WI38 (cell line): ENCODE data around the gene STIM2.

ENCODE experiments used
- H3K4me3 ChIP-seq: 2 replicates; pipeline ENCODE4 v1.5.1; 2011; ENCODE audit warnings: low read depth, mild to moderate bottlenecking, control low read depth, low read length
- TF ChIP-seq, protein P1 (sequence below): IDR thresholded peaks from 2 replicates; pipeline ENCODE4 v1.5.1; 2012; ENCODE audit warnings: low read depth, mild to moderate bottlenecking, control low read depth, low read length

STIM2 gene

GRCh38 chr4:27059446-27059845 is 198.8 kb downstream of the STIM2 start:
- TF ChIP-seq, protein P1, sequence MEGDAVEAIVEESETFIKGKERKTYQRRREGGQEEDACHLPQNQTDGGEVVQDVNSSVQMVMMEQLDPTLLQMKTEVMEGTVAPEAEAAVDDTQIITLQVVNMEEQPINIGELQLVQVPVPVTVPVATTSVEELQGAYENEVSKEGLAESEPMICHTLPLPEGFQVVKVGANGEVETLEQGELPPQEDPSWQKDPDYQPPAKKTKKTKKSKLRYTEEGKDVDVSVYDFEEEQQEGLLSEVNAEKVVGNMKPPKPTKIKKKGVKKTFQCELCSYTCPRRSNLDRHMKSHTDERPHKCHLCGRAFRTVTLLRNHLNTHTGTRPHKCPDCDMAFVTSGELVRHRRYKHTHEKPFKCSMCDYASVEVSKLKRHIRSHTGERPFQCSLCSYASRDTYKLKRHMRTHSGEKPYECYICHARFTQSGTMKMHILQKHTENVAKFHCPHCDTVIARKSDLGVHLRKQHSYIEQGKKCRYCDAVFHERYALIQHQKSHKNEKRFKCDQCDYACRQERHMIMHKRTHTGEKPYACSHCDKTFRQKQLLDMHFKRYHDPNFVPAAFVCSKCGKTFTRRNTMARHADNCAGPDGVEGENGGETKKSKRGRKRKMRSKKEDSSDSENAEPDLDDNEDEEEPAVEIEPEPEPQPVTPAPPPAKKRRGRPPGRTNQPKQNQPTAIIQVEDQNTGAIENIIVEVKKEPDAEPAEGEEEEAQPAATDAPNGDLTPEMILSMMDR: no peak
- H3K4me3 ChIP-seq: no peak overlapping the region

DNA sequence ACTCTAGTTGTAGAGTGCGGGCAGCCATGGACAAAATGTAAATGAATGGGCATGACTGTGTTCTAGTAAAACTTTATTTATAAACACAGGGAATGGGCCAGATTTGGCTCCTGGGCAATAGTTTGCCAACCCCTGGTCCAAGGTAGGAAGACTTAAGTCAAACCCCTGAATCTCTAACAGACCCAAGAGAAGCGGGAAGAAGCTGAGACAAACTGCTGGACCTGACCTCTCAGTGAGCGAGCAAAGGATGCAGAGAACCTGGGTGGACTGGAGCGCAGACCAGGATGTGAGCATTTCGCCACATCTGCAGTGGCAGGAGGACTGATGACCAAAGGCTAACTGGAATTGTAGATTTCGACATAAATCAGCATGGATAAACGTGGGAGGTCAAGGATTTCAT is 201.6 kb downstream of the STIM2 start:
- TF ChIP-seq, protein P1: no peak
- H3K4me3 ChIP-seq: no peak overlapping the region

- TF ChIP-seq, protein P1: no peak
- H3K4me3 ChIP-seq: no peak overlapping the region
Measured at GRCh38 chr4:27066591-27066990, 205.9 kb downstream of the STIM2 start.

GRCh38 chr4:27068151-27068867 is 207.7 kb downstream of the STIM2 start:
- no peak overlapping the region for H3K4me3 ChIP-seq
- TF ChIP-seq, protein P1: no peak
